Measurements from ENCODE around the gene CCL8.

DNA sequence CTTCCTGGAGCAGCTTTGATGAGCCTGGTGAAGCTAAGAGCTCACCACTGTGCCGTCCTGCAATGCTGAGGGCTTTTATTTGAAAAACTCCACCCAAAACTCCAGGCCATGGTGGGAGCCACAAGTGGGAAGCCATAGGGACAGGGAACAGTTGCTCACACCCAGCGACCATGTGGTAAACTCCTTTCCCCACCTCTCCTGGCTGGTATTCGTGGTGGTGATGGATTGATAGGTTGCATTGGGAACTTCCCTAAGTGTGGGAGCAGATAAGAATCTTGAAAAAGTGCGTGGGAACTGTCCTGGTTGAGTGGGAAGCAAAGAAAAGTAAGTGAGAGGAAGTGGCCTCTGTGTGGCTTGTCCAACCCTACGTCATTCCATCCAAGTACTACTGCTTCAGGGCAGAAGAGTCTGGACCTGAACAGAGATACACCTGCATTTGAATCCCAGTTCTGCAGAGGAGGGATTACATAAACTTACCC lies 44.0 kb downstream of the CCL8 start, which contains the start of gene CCL1:
- TF ChIP-seq EZH2 (IDR thresholded peaks at IDR 0.05; ENCODE audit: insufficient read depth, poor library complexity, severe bottlenecking) (no peak), EZH2phosphoT487 (IDR thresholded peaks at IDR 0.05; ENCODE audit: insufficient read depth, low read depth) (no peak)
